Measurements from ENCODE around the gene SORBS2.

Gene SORBS2

GRCh38 chr4:185656467-185656931 lies 155.5 kb downstream of the SORBS2 start:
- no peak for ATAC-seq

GRCh38 chr4:185654965-185655554 lies 156.9 kb downstream of the SORBS2 start:
- TF ChIP-seq PPARA (CRISPR knock-in tag; IDR thresholded peaks at IDR 0.05; ENCODE audit: borderline replicate concordance) (no peak), ESRRG (CRISPR knock-in tag; IDR thresholded peaks at IDR 0.05) (no peak), CREB5 (CRISPR knock-in tag; IDR thresholded peaks at IDR 0.05; ENCODE audit: low read depth) (no peak), PATZ1 (CRISPR knock-in tag; IDR thresholded peaks at IDR 0.05; ENCODE audit: borderline replicate concordance) (no peak), ZNF565 (CRISPR knock-in tag; conservative IDR thresholded peaks at IDR 0.05; ENCODE audit: low read depth) (no peak), ZFP3 (CRISPR knock-in tag; IDR thresholded peaks at IDR 0.05) (no peak)
- no peak for ATAC-seq

More at GRCh38 chr4:185656467-185656931, 155.5 kb downstream of the SORBS2 start:
- TF ChIP-seq CREB5 (CRISPR knock-in tag; IDR thresholded peaks at IDR 0.05; ENCODE audit: low read depth) (no peak), POU6F1 (CRISPR knock-in tag; IDR thresholded peaks at IDR 0.05; ENCODE audit: borderline replicate concordance, low read depth) (no peak), ARNTL (CRISPR knock-in tag; IDR thresholded peaks at IDR 0.05; ENCODE audit: borderline replicate concordance, low read depth) (no peak), GLIS3 (CRISPR knock-in tag; IDR thresholded peaks at IDR 0.05) (no peak), ISL1 (CRISPR knock-in tag; IDR thresholded peaks at IDR 0.05) (no peak), TSHZ2 (CRISPR knock-in tag; IDR thresholded peaks at IDR 0.05) (no peak), ZNF8 (CRISPR knock-in tag; IDR thresholded peaks at IDR 0.05) (no peak), OSR1 (CRISPR knock-in tag; IDR thresholded peaks at IDR 0.05) (no peak), PPARA (CRISPR knock-in tag; IDR thresholded peaks at IDR 0.05; ENCODE audit: borderline replicate concordance) (no peak), ZFP3 (CRISPR knock-in tag; IDR thresholded peaks at IDR 0.05) (no peak), ZNF565 (CRISPR knock-in tag; conservative IDR thresholded peaks at IDR 0.05; ENCODE audit: low read depth) (no peak), ZC3H10 (CRISPR knock-in tag; IDR thresholded peaks at IDR 0.05) (no peak), ZNF70 (CRISPR knock-in tag; IDR thresholded peaks at IDR 0.05) (no peak), TCF4 (CRISPR knock-in tag; IDR thresholded peaks at IDR 0.05; ENCODE audit: borderline replicate concordance) (no peak), BACH2 (CRISPR knock-in tag; IDR thresholded peaks at IDR 0.05; ENCODE audit: borderline replicate concordance) (no peak), RARB (CRISPR knock-in tag; IDR thresholded peaks at IDR 0.05) (no peak), PATZ1 (CRISPR knock-in tag; IDR thresholded peaks at IDR 0.05; ENCODE audit: borderline replicate concordance) (no peak), SNAI2 (CRISPR knock-in tag; IDR thresholded peaks at IDR 0.05) (no peak), ZFP30 (CRISPR knock-in tag; IDR thresholded peaks at IDR 0.05) (no peak), CSDC2 (CRISPR knock-in tag; IDR thresholded peaks at IDR 0.05) (no peak)

All from SK-N-SH treated with all-trans-retinoic acid at 6 μM for 48 hours (cell line).